Sigmoid colon (tissue), 7 donors: ENCODE measurements around the gene ABHD5. TPM values are rescaled to one million over a fixed set of nuclear protein-coding genes. Genes with fewer than 3 reads are reported as not detected.

Source experiments
- DNase-seq: peaks from one replicate; pipeline ENCODE4 v3.0.0-alpha.2; 2019
- H3K27ac ChIP-seq, 4 donors: fragments of 200-600 bp; sonication (generic); one replicate each; pipeline ENCODE4 v1.5.1; 2016 to 2019; ENCODE audit warnings: mild to moderate bottlenecking in 1 of 4
- H3K27me3 ChIP-seq, 3 donors: fragments of 200-600 bp; sonication (generic); one replicate each; pipeline ENCODE4 v1.5.1; 2019; ENCODE audit warnings: mild to moderate bottlenecking in 1 of 3
- H3K36me3 ChIP-seq, 4 donors: fragments of 200-600 bp; sonication (generic); one replicate each; pipeline ENCODE4 v1.5.1; 2016 to 2019
- H3K4me1 ChIP-seq, 4 donors: fragments of 200-600 bp; sonication (generic); one replicate each; pipeline ENCODE4 v1.5.1; 2017 to 2019
- H3K4me3 ChIP-seq, 4 donors: fragments of 200-600 bp; sonication (generic); one replicate each; pipeline ENCODE4 v1.5.1; 2017 to 2019; ENCODE audit warnings: mild to moderate bottlenecking in 2 of 4, moderate library complexity in 1 of 4
- H3K9me3 ChIP-seq, 4 donors: fragments of 200-600 bp in 3 of 4; sonication (generic) in 3 of 4; one replicate each; pipeline versions ENCODE4 v1.5.1 to v1.6.1; 2013 to 2019
- EP300 ChIP-seq, 4 donors: sonication (generic); formaldehyde crosslinking; IDR thresholded peaks; one replicate each; pipeline ENCODE4 v1.6.1; 2017; ENCODE audit warnings: antibody characterized with exemption in 4 of 4
- POLR2A ChIP-seq, 2 donors: fragments of 450-650 bp; IDR thresholded peaks; one replicate each; pipeline ENCODE4 v1.6.1; 2016; ENCODE audit warnings: antibody characterized with exemption in 2 of 2, mild to moderate bottlenecking in 2 of 2, moderate library complexity in 2 of 2
- POLR2AphosphoS5 ChIP-seq, 4 donors: sonication (generic); formaldehyde crosslinking; IDR thresholded peaks; one replicate each; pipeline ENCODE4 v1.6.1; 2017; ENCODE audit warnings: antibody characterized with exemption in 4 of 4
- WGBS, 2 donors: extraction: QIAGEN DNeasy Blood & Tissue Kit; methylation state at CpG; one replicate each; pipeline ENCODE4 v1.1.7; 2013; 5-methylcytosine and 5-hydroxymethylcytosine counted together
- intact Hi-C: fragments of 100-400 bp; cut with DNase I; formaldehyde crosslinking; loops from one replicate; pipeline ENCODE4 v1.15.1; 2023
- polyA plus RNA-seq, 3 donors: library from polyadenylated mRNA; stranded (reverse); fragments of 200-250 nt; gene quantifications; one replicate each; pipeline ENCODE4 v1.2.3, GENCODE V29; 2013
- total RNA-seq, 4 donors: library from RNA; depleted of rRNA; stranded (reverse); fragments of >200 nt; gene quantifications; one replicate each; pipeline ENCODE4 v1.1.0, GENCODE V29; 2016
- TF ChIP-seq, protein P1 (sequence below), 4 experiments: fragments of 450-650 bp in 3 of 4; fragments of 200-600 bp in 1 of 4; IDR thresholded peaks; one replicate each; pipeline ENCODE4 v1.5.1; 2016 to 2019; ENCODE audit warnings: antibody characterized with exemption in 4 of 4, mild to moderate bottlenecking in 3 of 4, moderate library complexity in 2 of 4
- donor health status: healthy with polysubstance abuse.
- donor health status: Bipolar disorder and iron deficiency.
- donor health status: healthy.

Gene ABHD5
- total and polyA plus RNA-seq, 7 donors, result 11.1 to 48.3 (median 22.2) TPM

DNA sequence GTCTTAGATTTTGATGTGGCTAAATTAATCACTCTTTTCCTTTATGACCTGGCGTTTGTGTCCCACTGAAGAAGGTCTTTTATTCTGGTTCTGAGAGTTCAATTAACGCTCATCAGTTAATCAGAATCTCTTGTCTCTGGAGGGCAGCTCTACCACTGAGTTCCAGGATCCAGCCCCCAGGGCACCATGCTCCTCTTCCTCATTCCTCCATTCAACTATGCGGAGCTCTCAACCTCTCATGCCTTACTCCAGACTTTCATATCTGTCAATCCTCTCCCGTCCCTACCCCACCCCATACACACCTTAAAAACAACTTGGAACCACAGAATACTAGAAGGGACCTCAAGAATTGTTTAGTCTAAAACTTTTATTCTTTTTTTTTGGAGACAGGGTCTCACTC, 4.8 kb upstream of the ABHD5 start:
- intact Hi-C loops, result no loop called here
- H3K27me3 ChIP-seq, result no peaks in the 10 kb centered on the region
- 88 to 92% methylated on average over 4 of the region's 4 CpGs for WGBS, 2 donors
- no peak overlapping the region for H3K27ac ChIP-seq
- H3K4me3 ChIP-seq, result no peak overlapping the region
- TF ChIP-seq, protein P1, sequence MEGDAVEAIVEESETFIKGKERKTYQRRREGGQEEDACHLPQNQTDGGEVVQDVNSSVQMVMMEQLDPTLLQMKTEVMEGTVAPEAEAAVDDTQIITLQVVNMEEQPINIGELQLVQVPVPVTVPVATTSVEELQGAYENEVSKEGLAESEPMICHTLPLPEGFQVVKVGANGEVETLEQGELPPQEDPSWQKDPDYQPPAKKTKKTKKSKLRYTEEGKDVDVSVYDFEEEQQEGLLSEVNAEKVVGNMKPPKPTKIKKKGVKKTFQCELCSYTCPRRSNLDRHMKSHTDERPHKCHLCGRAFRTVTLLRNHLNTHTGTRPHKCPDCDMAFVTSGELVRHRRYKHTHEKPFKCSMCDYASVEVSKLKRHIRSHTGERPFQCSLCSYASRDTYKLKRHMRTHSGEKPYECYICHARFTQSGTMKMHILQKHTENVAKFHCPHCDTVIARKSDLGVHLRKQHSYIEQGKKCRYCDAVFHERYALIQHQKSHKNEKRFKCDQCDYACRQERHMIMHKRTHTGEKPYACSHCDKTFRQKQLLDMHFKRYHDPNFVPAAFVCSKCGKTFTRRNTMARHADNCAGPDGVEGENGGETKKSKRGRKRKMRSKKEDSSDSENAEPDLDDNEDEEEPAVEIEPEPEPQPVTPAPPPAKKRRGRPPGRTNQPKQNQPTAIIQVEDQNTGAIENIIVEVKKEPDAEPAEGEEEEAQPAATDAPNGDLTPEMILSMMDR (IDR thresholded peaks at IDR 0.05), result no peak
- no peak for TF ChIP-seq POLR2A (IDR thresholded peaks at IDR 0.05)
- TF ChIP-seq EP300 (IDR thresholded peaks at IDR 0.05), result no peak
- no peak for TF ChIP-seq POLR2AphosphoS5 (IDR thresholded peaks at IDR 0.05)
- no peak for DNase-seq
- H3K36me3 ChIP-seq, result no peaks in the 10 kb centered on the region
- no peaks in the 10 kb centered on the region for H3K9me3 ChIP-seq
- peaks cover 0 to 10% (median 9%) of the 10 kb centered on the region in 4 donors for H3K4me1 ChIP-seq

DNA sequence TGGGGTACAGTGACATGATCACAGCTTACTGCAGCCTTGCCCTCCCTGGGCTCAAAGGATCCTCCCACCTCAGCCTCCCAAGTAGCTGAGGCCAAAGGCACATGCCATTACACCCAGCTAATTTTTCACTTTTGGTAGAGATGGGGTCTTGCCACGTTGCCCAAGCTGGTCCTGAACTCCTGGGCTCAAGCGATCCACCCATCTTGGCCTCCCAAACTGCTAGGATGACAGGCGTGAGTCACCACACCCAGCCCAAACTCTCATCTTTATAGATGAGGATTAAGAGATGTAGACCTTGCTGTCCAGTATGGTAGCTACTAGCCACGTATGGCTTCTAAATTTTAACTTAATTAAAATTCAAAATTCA, 4.4 kb upstream of the ABHD5 start:
- 90 to 93% methylated on average over 4 of the region's 4 CpGs for WGBS, 2 donors
- TF ChIP-seq POLR2AphosphoS5 (IDR thresholded peaks at IDR 0.05), result no peak
- no peak for TF ChIP-seq POLR2A (IDR thresholded peaks at IDR 0.05)
- TF ChIP-seq, protein P1 (IDR thresholded peaks at IDR 0.05), result no peak
- TF ChIP-seq EP300 (IDR thresholded peaks at IDR 0.05), result no peak
- no peak for DNase-seq

DNA sequence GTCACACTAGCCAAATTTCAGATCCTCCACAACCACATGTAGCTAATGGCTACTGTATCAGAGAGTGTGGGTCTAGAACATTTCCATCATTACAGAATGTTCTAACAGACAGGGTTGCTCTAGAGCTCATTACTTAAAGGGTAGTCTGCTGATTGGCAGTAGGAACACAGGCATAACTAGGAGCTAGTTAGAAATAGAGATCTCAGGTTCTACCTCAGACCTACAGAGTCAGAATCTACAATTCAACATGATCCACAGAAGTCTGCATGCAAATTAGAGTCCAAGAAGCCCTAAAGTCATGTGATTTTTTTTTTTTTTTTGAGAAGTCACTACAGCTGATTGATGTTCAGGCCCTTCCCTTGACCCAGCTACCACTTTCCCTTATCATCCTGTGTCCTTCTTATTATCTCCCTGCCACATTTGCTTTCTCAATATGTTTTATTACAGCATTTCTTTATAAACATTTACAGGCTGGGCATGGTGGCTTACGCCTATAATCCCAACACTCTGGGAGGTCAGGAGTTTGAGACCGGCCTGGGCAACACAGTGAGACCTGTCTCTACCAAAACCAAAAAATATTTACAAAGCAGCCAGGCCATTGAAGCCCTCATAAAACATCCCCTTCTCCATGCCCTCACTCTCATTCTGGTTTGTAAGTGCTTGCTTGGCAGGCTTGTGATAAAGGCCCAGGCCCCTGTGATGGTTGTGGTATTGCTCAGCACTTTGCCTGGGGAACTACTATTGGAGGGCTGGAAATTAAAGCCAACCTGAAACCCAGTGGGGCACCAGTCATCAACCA, 3.8 kb upstream of the ABHD5 start:
- intact Hi-C loops, result no loop called here
- WGBS, 2 donors, result 94 to 95% methylated on average over 2 of the region's 2 CpGs

More for the DNA sequence above, 4.4 kb upstream of the ABHD5 start:
- Histone ChIP-seq H3K36me3 (no peaks in the 10 kb centered on the region), H3K27me3 (no peaks in the 10 kb centered on the region), H3K4me1 (peaks cover 0 to 10% (median 9%) of the 10 kb centered on the region in 4 donors), H3K27ac (no peak overlapping the region), H3K4me3 (no peak overlapping the region), H3K9me3 (no peaks in the 10 kb centered on the region)
- intact Hi-C loops, result no loop called here

DNA sequence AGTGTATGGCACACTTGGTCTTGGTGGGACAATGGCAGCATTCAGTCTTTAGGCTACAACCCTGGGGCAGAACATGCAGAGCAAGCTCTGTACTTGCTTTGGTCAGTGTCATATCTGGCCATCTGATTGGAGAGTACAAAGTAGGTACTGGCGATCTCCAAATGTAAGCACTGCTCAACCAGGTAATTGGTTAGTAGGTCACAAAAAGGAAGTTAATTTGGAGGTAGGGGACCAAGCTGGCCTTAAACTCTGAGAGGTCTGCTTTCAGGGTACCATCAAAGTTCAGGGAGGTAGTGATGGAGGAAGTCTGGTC, 3.3 kb upstream of the ABHD5 start:
- Histone ChIP-seq H3K36me3 (no peaks in the 10 kb centered on the region), H3K27me3 (no peaks in the 10 kb centered on the region), H3K4me3 (no peak overlapping the region), H3K27ac (no peak overlapping the region), H3K9me3 (no peaks in the 10 kb centered on the region), H3K4me1 (peaks cover 0 to 19% (median 16%) of the 10 kb centered on the region in 4 donors)
- intact Hi-C loops, result no loop called here
- WGBS, 2 donors, result 98 to 100% methylated on average over 1 of the region's 1 CpG
- DNase-seq, result no peak
- TF ChIP-seq, protein P1 (IDR thresholded peaks at IDR 0.05), result no peak
- TF ChIP-seq POLR2A (IDR thresholded peaks at IDR 0.05), result no peak
- no peak for TF ChIP-seq POLR2AphosphoS5 (IDR thresholded peaks at IDR 0.05)
- no peak for TF ChIP-seq EP300 (IDR thresholded peaks at IDR 0.05)

More for the DNA sequence above, 3.8 kb upstream of the ABHD5 start:
- Histone ChIP-seq H3K27ac (no peak overlapping the region), H3K9me3 (no peaks in the 10 kb centered on the region), H3K4me1 (peaks cover 0 to 14% (median 13%) of the 10 kb centered on the region in 4 donors), H3K36me3 (no peaks in the 10 kb centered on the region), H3K27me3 (no peaks in the 10 kb centered on the region), H3K4me3 (no peak overlapping the region)
- DNase-seq, result no peak
- no peak for TF ChIP-seq POLR2A (IDR thresholded peaks at IDR 0.05)
- TF ChIP-seq, protein P1 (IDR thresholded peaks at IDR 0.05), result no peak

DNA sequence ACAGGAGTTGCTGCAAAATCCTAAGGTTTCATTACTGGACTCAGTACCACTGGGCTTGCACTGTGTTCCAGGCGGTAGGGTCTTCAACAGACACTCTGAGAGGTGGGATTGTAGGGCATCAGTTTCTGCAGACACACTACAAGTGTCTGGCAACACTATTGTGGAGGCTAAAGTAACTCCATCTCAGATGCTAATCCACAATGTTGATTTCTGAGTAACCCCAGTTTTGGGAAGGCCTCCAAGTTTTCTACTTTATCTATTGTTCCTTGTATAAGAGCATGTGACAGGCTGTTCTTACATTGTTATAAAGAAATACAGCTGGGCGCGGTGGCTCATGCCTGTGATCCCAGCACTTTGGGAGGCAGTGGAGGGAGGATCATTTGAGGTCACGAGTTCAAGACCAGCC, 2.5 kb upstream of the ABHD5 start:
- intact Hi-C loops, result no loop called here
- Histone ChIP-seq H3K4me1 (peaks cover 0 to 23% (median 17%) of the 10 kb centered on the region in 4 donors), H3K36me3 (no peaks in the 10 kb centered on the region), H3K27me3 (no peaks in the 10 kb centered on the region), H3K4me3 (no peak overlapping the region), H3K27ac (no peak overlapping the region), H3K9me3 (no peaks in the 10 kb centered on the region)
- 65 to 85% methylated on average over 4 of the region's 4 CpGs for WGBS, 2 donors
- TF ChIP-seq POLR2AphosphoS5 (IDR thresholded peaks at IDR 0.05) (no peak), EP300 (IDR thresholded peaks at IDR 0.05) (no peak), POLR2A (IDR thresholded peaks at IDR 0.05) (no peak)
- TF ChIP-seq, protein P1 (IDR thresholded peaks at IDR 0.05), result no peak
- no peak for DNase-seq
